Measurements from ENCODE around the gene KNG1.

KNG1 gene

DNA sequence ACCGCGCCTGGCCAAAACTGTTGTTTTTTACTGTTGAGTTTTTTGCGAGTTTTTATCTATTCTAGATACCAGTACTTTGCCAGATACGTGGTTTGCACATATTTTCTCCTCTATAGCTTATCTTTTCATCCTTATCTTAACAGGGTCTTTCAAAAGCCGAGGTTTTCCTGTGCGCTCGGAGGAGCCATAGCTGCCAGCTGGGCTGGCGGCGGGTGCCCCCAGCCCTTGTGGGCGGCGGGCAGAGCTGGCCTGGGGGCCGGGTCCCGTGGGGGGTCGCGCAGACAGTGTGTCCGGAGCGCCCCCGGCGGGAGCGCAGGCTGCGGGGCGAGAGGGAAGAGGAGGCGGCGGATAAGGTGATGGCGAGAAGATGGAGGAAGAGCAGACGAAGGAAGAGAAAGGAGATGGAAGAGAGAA lies 55.1 kb downstream of the KNG1 start:
- peaks cover 10% of the 10 kb centered on the region for H3K4me1 ChIP-seq
- H3K36me3 ChIP-seq (replicated peaks) = no peaks in the 10 kb centered on the region
- in situ Hi-C loops (cut with MboI; ENCODE audit: low sequenced_read_pairs) = no loop called here
- no peak for DNase-seq (ENCODE audit: low spot score in 2 of 2)
- H3K4me3 ChIP-seq = no peak overlapping the region
- H3K27me3 ChIP-seq (ENCODE audit: low read depth) = no peaks in the 10 kb centered on the region
- 0 out of 2 replicates have a peak, but pooled peaks cover 3% of the 10 kb centered on the region for H3K9me3 ChIP-seq

DNA sequence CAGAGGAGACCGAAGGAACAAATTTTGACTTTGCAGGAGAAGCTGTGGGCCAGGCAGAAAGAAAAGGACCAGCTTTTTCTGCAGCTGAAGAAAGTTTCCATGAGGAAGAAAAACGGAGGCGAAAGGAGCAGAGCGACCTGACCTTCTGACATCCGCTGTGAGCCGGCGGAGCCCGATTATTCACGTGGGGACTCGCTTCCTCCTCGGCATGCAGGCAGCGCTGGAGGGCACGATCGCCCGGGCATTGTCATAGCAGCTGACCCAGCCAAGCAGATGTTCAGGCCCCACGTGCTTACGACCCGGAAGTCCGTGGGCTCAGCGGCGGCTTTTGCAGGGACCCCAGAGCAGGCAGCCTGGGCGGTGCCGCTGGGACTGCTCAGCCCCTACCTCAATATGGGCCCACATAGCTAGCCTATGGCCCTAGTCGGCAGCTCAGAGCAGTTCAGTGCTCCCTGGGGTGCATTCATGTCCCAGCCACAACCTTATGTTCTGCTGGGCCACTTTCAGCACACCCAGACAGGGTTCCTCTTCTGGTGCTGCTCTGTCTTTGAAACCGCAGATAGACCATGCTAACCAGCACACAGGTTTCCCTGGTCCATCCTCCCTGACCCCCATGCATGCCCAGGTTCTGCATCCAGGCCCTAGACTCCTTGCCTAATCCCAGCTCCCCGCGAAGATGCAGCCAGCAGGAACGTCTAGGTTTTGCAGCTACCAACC lies 55.7 kb downstream of the KNG1 start:
- no peak for DNase-seq (ENCODE audit: low spot score in 2 of 2)
- no peak overlapping the region for H3K4me3 ChIP-seq

DNA sequence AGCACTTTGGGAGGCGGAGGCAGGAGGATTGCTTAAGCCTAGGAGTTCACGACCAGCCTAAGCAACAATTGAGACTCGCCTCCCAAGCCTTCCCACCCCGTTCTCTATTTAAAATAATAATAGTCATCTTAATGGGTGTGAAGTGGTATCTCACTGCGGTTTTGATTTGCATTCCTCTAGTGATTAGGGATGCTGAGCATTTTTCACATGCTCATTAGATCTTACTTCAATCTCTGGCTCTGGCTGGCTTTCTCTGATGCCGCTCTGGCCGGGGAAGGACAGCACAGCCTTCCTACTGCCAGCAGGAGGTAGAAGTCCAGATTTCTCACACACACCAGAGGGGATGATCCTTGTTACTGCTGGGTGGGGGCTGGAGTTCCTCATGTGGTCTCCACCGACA lies 58.8 kb downstream of the KNG1 start:
- 0 out of 2 replicates have a peak, but pooled peaks cover 3% of the 10 kb centered on the region for H3K9me3 ChIP-seq
- in situ Hi-C loops (cut with MboI; ENCODE audit: low sequenced_read_pairs) = no loop called here
- DNase-seq (ENCODE audit: low spot score in 2 of 2) = peak; percentile 77
- no peaks in the 10 kb centered on the region for H3K36me3 ChIP-seq (replicated peaks)
- peaks cover 10% of the 10 kb centered on the region for H3K4me1 ChIP-seq
- H3K4me3 ChIP-seq = no peak overlapping the region
- no peaks in the 10 kb centered on the region for H3K27me3 ChIP-seq (ENCODE audit: low read depth)

More for the DNA sequence above, 55.7 kb downstream of the KNG1 start:
- in situ Hi-C loops (cut with MboI; ENCODE audit: low sequenced_read_pairs) = no loop called here
- Histone ChIP-seq H3K4me1 (peaks cover 10% of the 10 kb centered on the region), H3K36me3 (replicated peaks) (no peaks in the 10 kb centered on the region), H3K27me3 (ENCODE audit: low read depth) (no peaks in the 10 kb centered on the region), H3K9me3 (0 out of 2 replicates have a peak, but pooled peaks cover 3% of the 10 kb centered on the region)

DNA sequence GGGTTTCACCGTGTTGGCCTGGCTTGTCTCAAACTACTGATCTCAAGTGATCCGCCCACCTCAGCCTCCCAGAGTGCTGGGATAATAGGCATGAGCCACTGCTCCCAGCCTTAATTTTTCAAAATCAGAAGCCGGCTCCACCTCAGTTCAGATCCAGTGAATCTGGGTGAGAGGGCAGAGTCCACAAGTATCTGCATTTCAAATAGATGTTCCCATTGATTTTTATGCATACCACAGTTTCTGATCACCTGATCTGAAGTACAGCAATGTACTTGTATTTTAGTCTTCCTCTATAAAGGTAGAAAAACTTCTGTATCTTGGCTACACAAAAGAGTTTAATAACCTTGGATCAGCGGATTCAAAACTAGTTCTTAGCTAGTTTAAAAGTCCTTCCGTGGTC lies 62.0 kb downstream of the KNG1 start:
- DNase-seq (ENCODE audit: low spot score in 2 of 2) = no peak
- Histone ChIP-seq H3K4me3 (no peak overlapping the region), H3K36me3 (replicated peaks) (peaks cover 9% of the 10 kb centered on the region), H3K4me1 (peaks cover 11% of the 10 kb centered on the region), H3K27me3 (ENCODE audit: low read depth) (no peaks in the 10 kb centered on the region), H3K9me3 (peaks cover 3% of the 10 kb centered on the region; the same call in 1 of the 2 replicates)
- in situ Hi-C loops (cut with MboI; ENCODE audit: low sequenced_read_pairs) = no loop called here

DNA sequence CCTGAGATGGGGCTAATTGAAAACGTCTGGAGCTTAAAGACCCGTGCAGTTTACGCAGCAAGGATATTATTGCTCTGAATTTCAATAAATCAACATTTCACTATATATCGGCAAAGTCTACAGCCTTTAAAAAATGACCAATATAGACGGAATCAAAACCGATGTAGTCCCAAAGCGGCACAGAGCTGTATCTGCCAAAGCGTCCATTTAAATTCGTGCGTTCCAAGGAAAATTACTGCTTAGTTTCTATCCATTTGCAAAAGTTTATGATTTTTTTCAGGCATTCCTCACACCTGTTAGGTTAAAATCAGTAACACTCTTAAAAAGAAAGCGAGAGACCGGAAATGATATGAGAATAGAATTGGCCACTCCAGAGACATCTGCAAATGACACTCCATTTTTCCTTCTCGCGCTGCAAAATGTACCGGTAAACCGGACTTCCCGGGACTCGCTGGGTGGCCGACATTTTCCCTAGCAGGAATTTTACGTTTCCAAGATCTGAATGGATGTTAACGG lies 65.4 kb downstream of the KNG1 start:
- peaks cover 31% of the 10 kb centered on the region for H3K4me1 ChIP-seq
- DNase-seq (ENCODE audit: low spot score in 2 of 2) = no peak
- peaks cover 43% of the 10 kb centered on the region for H3K36me3 ChIP-seq (replicated peaks)
- no peaks in the 10 kb centered on the region for H3K27me3 ChIP-seq (ENCODE audit: low read depth)
- in situ Hi-C loops (cut with MboI; ENCODE audit: low sequenced_read_pairs) = no loop called here
- peak overlapping the region; percentile 99 for H3K4me3 ChIP-seq
- H3K9me3 ChIP-seq = no peaks in the 10 kb centered on the region; the same call in 1 of the 2 replicates

DNA sequence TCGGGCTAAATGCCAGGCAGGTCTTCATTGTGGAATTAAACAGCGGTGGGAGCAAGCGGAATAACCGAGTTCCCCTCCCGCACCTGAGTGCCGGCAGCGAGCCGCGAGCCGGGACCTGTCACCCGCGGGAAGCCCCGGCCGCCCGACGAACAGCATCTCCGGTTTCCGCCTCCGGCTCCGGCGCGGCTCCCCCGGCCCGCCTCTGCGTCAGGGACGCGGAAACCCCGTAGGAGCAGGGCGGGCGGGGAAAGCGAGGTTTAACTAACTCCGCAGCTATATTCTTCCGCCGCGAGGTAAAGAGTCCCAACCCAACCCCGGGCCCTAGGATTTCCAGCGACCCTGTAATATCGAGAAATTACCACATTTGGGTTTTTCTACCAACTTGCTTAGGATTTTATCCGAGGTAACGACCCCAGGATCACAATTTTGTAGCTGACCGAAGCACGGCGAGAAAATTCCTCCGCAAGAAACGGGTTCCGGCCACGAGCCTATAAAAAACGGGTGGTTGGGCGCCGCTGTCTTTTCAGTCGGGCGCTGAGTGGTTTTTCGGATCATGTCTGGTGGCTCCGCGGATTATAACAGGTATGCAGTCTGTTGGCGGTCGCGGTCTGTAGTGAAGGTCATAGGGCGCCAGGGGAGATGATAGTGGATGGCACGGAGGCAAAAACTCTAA lies 66.0 kb downstream of the KNG1 start, which contains the start of gene EIF4A2:
Gene EIF4A2, plus strand, starts transcription at position 520 of the 673 bp plus-strand sequence. Its CDS starts 34 bp downstream, at position 554.
- H3K4me3 ChIP-seq = peak within 1 kb of the TSS; percentile 99
- no peaks in the 10 kb centered on the region; the same call in 1 of the 2 replicates for H3K9me3 ChIP-seq
- H3K36me3 ChIP-seq (replicated peaks) = peaks cover 48% of the 10 kb centered on the region
- H3K27me3 ChIP-seq (ENCODE audit: low read depth) = no peaks in the 10 kb centered on the region
- H3K4me1 ChIP-seq = peaks cover 31% of the 10 kb centered on the region
- DNase-seq (ENCODE audit: low spot score in 2 of 2) = peak; percentile 85 to 92
- in situ Hi-C loops (cut with MboI; ENCODE audit: low sequenced_read_pairs) = no loop called here

DNA sequence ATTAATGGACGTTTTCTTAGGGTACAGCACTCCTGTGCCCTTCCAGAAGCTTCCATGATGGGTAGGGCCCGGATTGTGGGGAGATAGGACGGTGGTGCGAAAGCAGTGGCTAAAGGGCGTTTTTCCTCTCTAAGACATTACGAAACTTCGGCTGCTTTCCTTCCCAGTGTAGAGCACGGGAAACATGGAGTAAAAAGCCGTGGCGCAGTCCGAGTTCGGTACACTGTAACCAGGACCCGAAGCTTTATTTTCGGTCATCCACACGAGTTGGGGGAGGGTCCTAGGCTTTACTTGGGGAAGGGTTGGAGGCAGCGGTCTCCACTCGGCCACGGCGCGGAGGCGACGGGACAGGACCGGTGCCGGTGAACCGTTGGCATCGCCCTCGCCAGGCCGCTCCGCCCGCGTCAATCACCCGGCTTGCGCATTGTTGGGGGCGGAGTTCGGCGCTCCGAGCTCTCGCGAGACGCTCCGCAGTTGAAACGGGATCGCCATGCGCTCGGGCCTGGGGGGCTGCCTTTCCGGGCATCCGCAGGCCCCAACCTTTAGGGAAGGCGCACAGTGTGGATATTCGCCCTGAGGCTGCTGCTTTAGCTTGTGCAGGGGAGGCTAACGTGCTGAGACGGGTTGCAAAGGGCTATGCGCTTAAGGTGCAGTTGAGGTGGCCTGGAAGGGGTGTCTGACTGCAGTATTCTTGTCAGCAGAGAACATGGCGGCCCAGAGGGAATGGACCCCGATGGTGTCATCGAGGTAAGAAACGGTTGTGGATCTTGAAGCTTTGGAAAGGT lies 66.8 kb downstream of the KNG1 start:
- H3K4me1 ChIP-seq = peaks cover 35% of the 10 kb centered on the region
- in situ Hi-C loops (cut with MboI; ENCODE audit: low sequenced_read_pairs) = no loop called here
- H3K4me3 ChIP-seq = peak overlapping the region; percentile 99
- H3K27me3 ChIP-seq (ENCODE audit: low read depth) = no peaks in the 10 kb centered on the region
- DNase-seq (ENCODE audit: low spot score in 2 of 2) = peak in 1 of 2 experiments; percentile 82
- peaks cover 56% of the 10 kb centered on the region for H3K36me3 ChIP-seq (replicated peaks)
- H3K9me3 ChIP-seq = no peaks in the 10 kb centered on the region; the same call in 1 of the 2 replicates

DNA sequence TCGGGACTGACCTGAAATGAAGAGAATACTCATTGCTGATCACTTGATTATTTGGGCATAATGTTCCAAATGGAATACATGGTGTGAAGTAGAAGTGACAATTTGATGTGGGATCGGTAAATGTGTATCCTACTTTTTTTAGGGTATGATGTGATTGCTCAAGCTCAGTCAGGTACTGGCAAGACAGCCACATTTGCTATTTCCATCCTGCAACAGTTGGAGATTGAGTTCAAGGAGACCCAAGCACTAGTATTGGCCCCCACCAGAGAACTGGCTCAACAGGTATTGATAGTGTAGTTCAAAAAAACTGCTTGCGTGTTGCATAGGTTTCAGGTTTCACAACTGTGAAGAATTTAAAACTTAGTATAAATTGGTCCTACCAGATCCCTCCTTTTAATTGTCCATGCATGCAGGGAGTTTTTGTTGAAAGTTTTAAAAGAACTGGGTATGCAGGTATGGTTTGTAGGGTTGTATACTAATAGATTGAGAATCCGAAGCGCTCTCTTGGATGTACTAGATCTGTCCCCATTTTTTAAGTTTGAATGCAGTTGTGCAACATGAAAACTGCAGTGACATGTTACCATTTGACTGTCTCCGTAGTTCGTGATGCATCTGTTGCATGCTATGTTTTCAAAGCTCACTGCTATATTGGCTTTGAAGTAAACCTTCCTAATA lies 67.8 kb downstream of the KNG1 start:
- peaks cover 66% of the 10 kb centered on the region for H3K36me3 ChIP-seq (replicated peaks)
- peak overlapping the region; percentile 99 for H3K4me3 ChIP-seq
- DNase-seq (ENCODE audit: low spot score in 2 of 2) = no peak
- in situ Hi-C loops (cut with MboI; ENCODE audit: low sequenced_read_pairs) = no loop called here
- H3K27me3 ChIP-seq (ENCODE audit: low read depth) = no peaks in the 10 kb centered on the region
- peaks cover 37% of the 10 kb centered on the region for H3K4me1 ChIP-seq
- H3K9me3 ChIP-seq = no peaks in the 10 kb centered on the region; the same call in 1 of the 2 replicates

DNA sequence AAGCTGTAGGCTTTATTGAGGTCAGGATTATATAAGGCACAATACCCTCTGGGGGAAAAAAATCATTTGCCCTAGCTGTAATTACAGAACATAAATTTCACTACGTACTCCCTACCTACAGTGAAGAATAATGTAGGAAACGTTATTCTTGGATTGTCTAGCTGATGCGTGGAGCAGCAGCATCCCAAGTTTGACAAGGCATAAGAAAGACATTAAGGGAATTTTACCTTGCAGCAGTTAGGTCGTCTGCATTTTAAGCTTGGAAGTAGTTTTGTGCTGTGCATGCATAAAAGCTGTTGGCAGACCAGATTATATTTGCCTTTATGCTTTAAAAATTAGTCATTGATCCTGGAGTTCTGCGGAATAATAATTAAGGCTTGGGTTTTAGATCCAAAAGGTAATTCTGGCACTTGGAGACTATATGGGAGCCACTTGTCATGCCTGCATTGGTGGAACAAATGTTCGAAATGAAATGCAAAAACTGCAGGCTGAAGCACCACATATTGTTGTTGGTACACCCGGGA lies 68.4 kb downstream of the KNG1 start:
- in situ Hi-C loops (cut with MboI; ENCODE audit: low sequenced_read_pairs) = no loop called here
- DNase-seq (ENCODE audit: low spot score in 2 of 2) = no peak
- Histone ChIP-seq H3K4me3 (peak overlapping the region; percentile 99), H3K9me3 (no peaks in the 10 kb centered on the region; the same call in 1 of the 2 replicates), H3K4me1 (peaks cover 37% of the 10 kb centered on the region), H3K36me3 (replicated peaks) (peaks cover 72% of the 10 kb centered on the region), H3K27me3 (ENCODE audit: low read depth) (no peaks in the 10 kb centered on the region)

DNA sequence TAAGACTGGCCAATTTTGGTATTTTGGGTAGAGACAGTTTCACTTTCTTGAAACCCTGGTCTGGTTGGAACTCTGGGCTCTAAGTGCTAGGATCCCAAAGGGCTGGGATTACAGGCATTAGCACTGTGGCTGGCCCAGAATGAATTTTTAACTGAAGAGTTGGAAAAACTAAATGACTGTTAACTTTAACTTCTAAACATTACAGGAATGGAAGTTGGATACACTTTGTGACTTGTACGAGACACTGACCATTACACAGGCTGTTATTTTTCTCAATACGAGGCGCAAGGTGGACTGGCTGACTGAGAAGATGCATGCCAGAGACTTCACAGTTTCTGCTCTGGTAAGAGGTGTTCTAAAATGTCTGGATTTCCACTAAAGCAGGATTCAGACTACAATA lies 69.8 kb downstream of the KNG1 start:
- peak overlapping the region; percentile 99 for H3K4me3 ChIP-seq

DNA sequence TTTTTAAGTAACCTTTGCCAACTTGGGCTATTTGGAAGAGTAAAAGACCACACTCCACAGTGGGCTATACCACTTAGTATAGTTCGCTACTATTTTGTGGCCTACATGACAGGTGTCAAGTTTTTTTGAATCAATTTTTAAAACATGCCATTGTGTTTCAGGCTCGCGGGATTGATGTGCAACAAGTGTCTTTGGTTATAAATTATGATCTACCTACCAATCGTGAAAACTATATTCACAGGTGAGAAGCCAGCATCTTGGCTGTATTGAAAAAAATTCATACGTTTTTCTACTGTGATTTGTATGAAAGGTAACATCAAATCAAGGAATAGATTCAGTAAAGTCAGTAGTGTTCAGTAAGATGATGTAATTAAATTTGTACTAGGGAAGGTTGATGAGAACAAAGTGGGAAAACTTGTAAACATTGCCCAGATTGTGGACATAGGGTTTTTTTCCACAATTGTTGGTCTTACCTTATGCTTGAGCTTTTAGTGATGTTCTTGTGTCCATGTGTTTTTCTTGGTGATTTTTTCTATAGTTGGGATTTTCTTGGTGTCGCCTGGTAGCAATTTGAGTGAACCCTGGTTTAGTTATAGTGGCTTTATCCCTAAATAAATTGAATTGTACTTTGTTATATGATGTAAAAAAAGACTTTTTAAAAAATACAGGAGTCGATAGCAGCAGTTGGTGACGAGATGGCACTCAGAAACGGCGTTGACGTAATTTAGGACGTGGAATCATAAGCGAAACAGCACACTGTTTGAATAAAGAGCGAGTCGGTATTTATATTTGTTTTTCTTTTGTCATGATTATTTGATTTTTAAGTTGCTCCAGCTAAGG lies 70.7 kb downstream of the KNG1 start:
- in situ Hi-C loops (cut with MboI; ENCODE audit: low sequenced_read_pairs) = no loop called here
- H3K9me3 ChIP-seq = no peaks in the 10 kb centered on the region; the same call in 1 of the 2 replicates
- DNase-seq (ENCODE audit: low spot score in 2 of 2) = no peak
- H3K27me3 ChIP-seq (ENCODE audit: low read depth) = no peaks in the 10 kb centered on the region
- peak overlapping the region; percentile 99; the same call in 1 of the 2 replicates for H3K4me3 ChIP-seq
- H3K4me1 ChIP-seq = peaks cover 32% of the 10 kb centered on the region
- H3K36me3 ChIP-seq (replicated peaks) = peaks cover 94% of the 10 kb centered on the region

More for the DNA sequence above, 69.8 kb downstream of the KNG1 start:
- H3K4me1 ChIP-seq = peaks cover 35% of the 10 kb centered on the region
- no peak for DNase-seq (ENCODE audit: low spot score in 2 of 2)
- in situ Hi-C loops (cut with MboI; ENCODE audit: low sequenced_read_pairs) = no loop called here
- H3K36me3 ChIP-seq (replicated peaks) = peaks cover 84% of the 10 kb centered on the region
- no peaks in the 10 kb centered on the region for H3K27me3 ChIP-seq (ENCODE audit: low read depth)
- no peaks in the 10 kb centered on the region; the same call in 1 of the 2 replicates for H3K9me3 ChIP-seq
